Dermis blood vessel endothelial cell (primary cell): Measurements from ENCODE around the gene ADAMTSL1. TPM values are rescaled to one million over a fixed set of nuclear protein-coding genes. Genes with fewer than 3 reads are reported as not detected.

Source experiments
- DNase-seq: peaks from one replicate; pipeline ENCODE4 v3.0.0; 2010
- total RNA-seq: library from RNA; depleted of rRNA; stranded (reverse); fragments of >200 nt; gene quantifications from 2 replicates; pipeline ENCODE4 v1.2.3, GENCODE V29; 2014

ADAMTSL1 gene
- total RNA-seq, 1 donor from 2014 or later: 6.0 TPM

GRCh38 chr9:18555105-18555883 is 81.3 kb downstream of the ADAMTSL1 start:
- DNase-seq: peak; percentile 54

- no peak for DNase-seq
Measured at GRCh38 chr9:18564018-18564880, 90.3 kb downstream of the ADAMTSL1 start.

GRCh38 chr9:18566121-18566520 is 92.2 kb downstream of the ADAMTSL1 start:
- DNase-seq: peak; percentile 88

GRCh38 chr9:18568973-18569372 is 95.0 kb downstream of the ADAMTSL1 start:
- no peak for DNase-seq

- DNase-seq: no peak
Measured at GRCh38 chr9:18569941-18570630, 96.1 kb downstream of the ADAMTSL1 start.

GRCh38 chr9:18573021-18573556 is 99.1 kb downstream of the ADAMTSL1 start:
- DNase-seq: no peak

GRCh38 chr9:18575686-18576085 is 101.7 kb downstream of the ADAMTSL1 start:
- no peak for DNase-seq

GRCh38 chr9:18579536-18579935 is 105.6 kb downstream of the ADAMTSL1 start:
- no peak for DNase-seq

- no peak for DNase-seq
Measured at GRCh38 chr9:18580151-18580550, 106.2 kb downstream of the ADAMTSL1 start.

GRCh38 chr9:18585996-18586395 is 112.0 kb downstream of the ADAMTSL1 start:
- DNase-seq: no peak

- no peak for DNase-seq
Measured at GRCh38 chr9:18588002-18588401, 114.0 kb downstream of the ADAMTSL1 start.

- DNase-seq: no peak
Measured at GRCh38 chr9:18591261-18591660, 117.3 kb downstream of the ADAMTSL1 start.

- DNase-seq: no peak
Measured at GRCh38 chr9:18594837-18595236, 120.9 kb downstream of the ADAMTSL1 start.

GRCh38 chr9:18595597-18595996 is 121.6 kb downstream of the ADAMTSL1 start:
- DNase-seq: no peak

- no peak for DNase-seq
Measured at GRCh38 chr9:18596920-18597319, 123.0 kb downstream of the ADAMTSL1 start.

- no peak for DNase-seq
Measured at GRCh38 chr9:18598969-18599368, 125.0 kb downstream of the ADAMTSL1 start.

GRCh38 chr9:18601026-18601425 is 127.1 kb downstream of the ADAMTSL1 start:
- no peak for DNase-seq

GRCh38 chr9:18601956-18602355 is 128.0 kb downstream of the ADAMTSL1 start:
- DNase-seq: no peak

- DNase-seq: no peak
Measured at GRCh38 chr9:18604767-18605730, 131.1 kb downstream of the ADAMTSL1 start.

- peak; percentile 24 for DNase-seq
Measured at GRCh38 chr9:18605766-18606180, 131.8 kb downstream of the ADAMTSL1 start.

GRCh38 chr9:18606281-18606680 is 132.3 kb downstream of the ADAMTSL1 start:
- no peak for DNase-seq

GRCh38 chr9:18606846-18607245 is 132.9 kb downstream of the ADAMTSL1 start:
- peak; percentile 32 for DNase-seq
